Upper lobe of right lung (tissue), 1 donor: ENCODE measurements around the gene PCDHGB2. TPM values are rescaled to one million over a fixed set of nuclear protein-coding genes. Genes with fewer than 3 reads are reported as not detected.
"Not testable (repeated sequence)": the region's sequence is repeated elsewhere in the genome, so short reads cannot be mapped to it uniquely, and the experiment has no call there.

Experiments used
- ATAC-seq: fragments of 200-7000 bp; cut with Tn5 transposase; one replicate; pipeline ENCODE4 v1.9.1; 2020; ENCODE audit warnings: mild to moderate bottlenecking, moderate library complexity
- DNase-seq: peaks from one replicate; pipeline ENCODE4 v3.0.0-alpha.2; 2020
- H3K27ac ChIP-seq: fragments of 200-600 bp; one replicate; pipeline ENCODE4 v1.8.0; 2022
- H3K27me3 ChIP-seq: fragments of 200-600 bp; one replicate; pipeline ENCODE4 v1.8.0; 2022; ENCODE audit warnings: mild to moderate bottlenecking
- H3K36me3 ChIP-seq: fragments of 200-600 bp; one replicate; pipeline ENCODE4 v1.8.0; 2022
- H3K4me1 ChIP-seq: fragments of 200-600 bp; one replicate; pipeline ENCODE4 v1.8.0; 2022
- H3K4me3 ChIP-seq: fragments of 200-600 bp; one replicate; pipeline ENCODE4 v1.8.0; 2022; ENCODE audit warnings: mild to moderate bottlenecking
- H3K9me3 ChIP-seq: fragments of 200-600 bp; one replicate; pipeline ENCODE4 v1.8.0; 2022
- CTCF ChIP-seq: fragments of 200-600 bp; IDR thresholded peaks from one replicate; pipeline ENCODE4 v1.8.0; 2022; ENCODE audit warnings: antibody characterized with exemption
- intact Hi-C: fragments of 100-400 bp; cut with DNase I; formaldehyde crosslinking; loops from one replicate; pipeline ENCODE4 v1.11.0; 2022
- total RNA-seq: library from RNA; stranded (reverse); fragmentation: NEBNext Ultra II Directional; extraction: Animal tissue kit (Norgen Biotek cat#: 25700); gene quantifications from one replicate; pipeline ENCODE4 v1.2.1, GENCODE V29; 2021
- donor health status: DM: no; HTN: yes; CAD: no; lungs with severe emphysema.

PCDHGB2 gene
- total RNA-seq, 1 donor from 2014 or later: 3.8 TPM

- H3K36me3 ChIP-seq: no peaks in the 10 kb centered on the region
- H3K4me3 ChIP-seq: no peak overlapping the region
- peaks cover 7% of the 10 kb centered on the region for H3K27me3 ChIP-seq
Measured at GRCh38 chr5:141374627-141375026, 14.8 kb downstream of the PCDHGB2 start.

GRCh38 chr5:141375444-141376155, 15.8 kb downstream of the PCDHGB2 start:
- ATAC-seq, H3K27me3 ChIP-seq, H3K4me3 ChIP-seq: not testable (repeated sequence)

More at GRCh38 chr5:141374627-141375026, 14.8 kb downstream of the PCDHGB2 start:
- H3K9me3 ChIP-seq: peaks cover 36% of the 10 kb centered on the region
- ATAC-seq (no peak), DNase-seq (no peak)
- H3K27ac ChIP-seq: no peak overlapping the region
- no peak for TF ChIP-seq CTCF
- no peaks in the 10 kb centered on the region for H3K4me1 ChIP-seq
- intact Hi-C loops: no loop called here

GRCh38 chr5:141382469-141383294, 22.9 kb downstream of the PCDHGB2 start, which contains the start of gene PCDHGA7:
Gene PCDHGA7 (plus strand): TSS chr5:141382742. CDS start chr5:141382900, 158 bp downstream.
- DNase-seq: no peak
- intact Hi-C loops: no loop called here
- peak within 1 kb of the TSS; percentile 20 for H3K4me3 ChIP-seq
- peak; percentile 29 for ATAC-seq
- H3K27ac ChIP-seq: no peak within 1 kb of the TSS
- peaks cover 23% of the 10 kb centered on the region for H3K9me3 ChIP-seq
- H3K36me3 ChIP-seq: no peaks in the 10 kb centered on the region
- H3K4me1 ChIP-seq: no peaks in the 10 kb centered on the region
- peak; percentile 13 for TF ChIP-seq CTCF
- H3K27me3 ChIP-seq: peaks cover 11% of the 10 kb centered on the region

More at GRCh38 chr5:141375444-141376155, 15.8 kb downstream of the PCDHGB2 start:
- H3K27ac ChIP-seq, H3K4me1 ChIP-seq, H3K36me3 ChIP-seq, intact Hi-C loops, DNase-seq: not testable (repeated sequence)
- peaks cover 41% of the 10 kb centered on the region for H3K9me3 ChIP-seq

- intact Hi-C loops: no loop called here
- Histone ChIP-seq H3K4me1 (no peaks in the 10 kb centered on the region), H3K9me3 (peaks cover 19% of the 10 kb centered on the region), H3K36me3 (no peaks in the 10 kb centered on the region), H3K27ac (no peak overlapping the region), H3K4me3 (no peak overlapping the region), H3K27me3 (peaks cover 11% of the 10 kb centered on the region)
- DNase-seq: no peak
- no peak for TF ChIP-seq CTCF
- no peak for ATAC-seq
Measured at GRCh38 chr5:141383345-141383744, 23.6 kb downstream of the PCDHGB2 start.

GRCh38 chr5:141384471-141385267, 24.9 kb downstream of the PCDHGB2 start:
- Histone ChIP-seq H3K4me1 (no peaks in the 10 kb centered on the region), H3K4me3 (no peak overlapping the region), H3K27me3 (peaks cover 11% of the 10 kb centered on the region), H3K9me3 (peaks cover 24% of the 10 kb centered on the region), H3K27ac (no peak overlapping the region), H3K36me3 (no peaks in the 10 kb centered on the region)
- TF ChIP-seq CTCF: no peak
- no peak for DNase-seq
- ATAC-seq: no peak
- intact Hi-C loops: no loop called here
